Parathyroid adenoma (tissue), 2 donors: ENCODE measurements around the gene ARHGAP26.

ENCODE experiments used
- H2AFZ ChIP-seq: fragments of 300-600 bp; sonication (generic); one replicate; pipeline ENCODE4 v1.7.0; 2017; ENCODE audit warnings: antibody characterized with exemption, mild to moderate bottlenecking
- H3K27ac ChIP-seq: fragments of 300-600 bp; sonication (generic); one replicate; pipeline ENCODE4 v1.7.0; 2017
- H3K27me3 ChIP-seq: fragments of 300-600 bp; sonication (generic); one replicate; pipeline ENCODE4 v1.7.0; 2017; ENCODE audit warnings: low read length; ENCODE audit not compliant: control insufficient read depth, insufficient read depth
- H3K36me3 ChIP-seq: fragments of 300-600 bp; sonication (generic); one replicate; pipeline ENCODE4 v1.7.0; 2017; ENCODE audit warnings: low read length; ENCODE audit not compliant: control insufficient read depth, insufficient read depth
- H3K4me1 ChIP-seq: fragments of 300-600 bp; sonication (generic); one replicate; pipeline ENCODE4 v1.7.0; 2017; ENCODE audit warnings: control low read depth
- H3K4me2 ChIP-seq: fragments of 300-600 bp; sonication (generic); one replicate; pipeline ENCODE4 v1.7.0; 2017; ENCODE audit warnings: low read length
- H3K4me3 ChIP-seq: fragments of 300-600 bp; sonication (generic); one replicate; pipeline ENCODE4 v1.7.0; 2017; ENCODE audit warnings: low read depth, low read length
- H3K79me2 ChIP-seq: fragments of 300-600 bp; sonication (generic); one replicate; pipeline ENCODE4 v1.7.0; 2017; ENCODE audit warnings: control low read depth
- H3K9ac ChIP-seq: fragments of 300-600 bp; sonication (generic); one replicate; pipeline ENCODE4 v1.7.0; 2017; ENCODE audit warnings: mild to moderate bottlenecking
- H3K9me3 ChIP-seq: fragments of 300-600 bp; sonication (generic); one replicate; pipeline ENCODE4 v1.7.0; 2017; ENCODE audit warnings: low read length; ENCODE audit not compliant: control insufficient read depth
- TF ChIP-seq, protein P1 (sequence below): fragments of 300-600 bp; sonication (generic); IDR thresholded peaks from one replicate; pipeline ENCODE4 v1.7.0; 2017; ENCODE audit warnings: antibody characterized with exemption, mild to moderate bottlenecking
- donor health status: primary hyperparathyroidism.

The ARHGAP26 gene

DNA sequence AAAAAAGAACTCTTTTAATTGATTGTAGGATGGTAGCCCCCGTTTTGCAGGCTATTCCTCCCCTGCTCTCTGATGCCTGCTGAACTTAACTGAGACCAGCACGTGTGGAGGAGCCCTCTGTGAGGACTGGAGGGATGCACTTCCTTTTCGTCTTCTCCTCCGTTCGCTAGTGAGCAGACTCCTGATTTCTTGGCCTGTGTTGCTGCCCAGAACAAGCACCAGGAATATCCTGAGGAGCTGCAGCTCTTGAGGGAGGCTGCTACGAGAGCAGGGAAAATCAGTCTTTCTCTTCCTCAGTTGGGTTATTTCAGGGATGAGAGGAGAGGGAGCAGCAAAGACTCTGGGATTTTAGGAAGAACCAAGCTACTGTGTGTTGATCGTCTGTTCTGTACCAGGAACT, 74.7 kb downstream of the ARHGAP26 start:
- TF ChIP-seq, protein P1, sequence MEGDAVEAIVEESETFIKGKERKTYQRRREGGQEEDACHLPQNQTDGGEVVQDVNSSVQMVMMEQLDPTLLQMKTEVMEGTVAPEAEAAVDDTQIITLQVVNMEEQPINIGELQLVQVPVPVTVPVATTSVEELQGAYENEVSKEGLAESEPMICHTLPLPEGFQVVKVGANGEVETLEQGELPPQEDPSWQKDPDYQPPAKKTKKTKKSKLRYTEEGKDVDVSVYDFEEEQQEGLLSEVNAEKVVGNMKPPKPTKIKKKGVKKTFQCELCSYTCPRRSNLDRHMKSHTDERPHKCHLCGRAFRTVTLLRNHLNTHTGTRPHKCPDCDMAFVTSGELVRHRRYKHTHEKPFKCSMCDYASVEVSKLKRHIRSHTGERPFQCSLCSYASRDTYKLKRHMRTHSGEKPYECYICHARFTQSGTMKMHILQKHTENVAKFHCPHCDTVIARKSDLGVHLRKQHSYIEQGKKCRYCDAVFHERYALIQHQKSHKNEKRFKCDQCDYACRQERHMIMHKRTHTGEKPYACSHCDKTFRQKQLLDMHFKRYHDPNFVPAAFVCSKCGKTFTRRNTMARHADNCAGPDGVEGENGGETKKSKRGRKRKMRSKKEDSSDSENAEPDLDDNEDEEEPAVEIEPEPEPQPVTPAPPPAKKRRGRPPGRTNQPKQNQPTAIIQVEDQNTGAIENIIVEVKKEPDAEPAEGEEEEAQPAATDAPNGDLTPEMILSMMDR: no peak
- peak overlapping the region; percentile 20 for H3K27ac ChIP-seq

DNA sequence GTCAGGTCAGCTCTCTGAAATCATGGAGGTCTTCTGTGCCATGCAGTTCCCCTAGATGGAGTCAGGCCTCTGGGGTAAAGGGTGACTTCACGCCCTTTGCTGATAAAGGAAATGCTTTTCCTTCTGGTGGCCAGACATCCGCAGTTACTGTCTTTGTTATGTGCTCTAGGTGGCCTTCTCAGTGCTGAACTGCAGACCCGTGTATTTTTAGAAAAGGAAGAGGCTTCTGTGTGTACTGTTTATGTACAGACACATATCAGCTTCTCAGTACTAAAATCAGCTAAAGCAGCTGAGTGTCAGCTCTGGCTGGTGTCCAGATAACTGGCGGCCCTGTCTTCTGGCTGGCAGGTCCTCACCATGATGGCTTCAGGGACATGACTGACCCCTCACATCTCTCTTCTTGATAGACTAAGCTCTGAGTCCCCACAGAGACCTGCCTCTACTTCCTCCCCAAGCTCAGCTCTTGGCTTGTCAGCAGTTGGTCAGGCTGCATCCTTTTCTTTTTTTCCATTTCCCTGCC, 75.3 kb downstream of the ARHGAP26 start:
- Histone ChIP-seq H3K4me3 (no peak overlapping the region), H3K4me1 (no peaks in the 10 kb centered on the region), H3K36me3 (no peaks in the 10 kb centered on the region), H3K4me2 (no peak overlapping the region), H3K79me2 (no peaks in the 10 kb centered on the region), H2AFZ (no peak overlapping the region), H3K27me3 (no peaks in the 10 kb centered on the region), H3K9ac (no peak overlapping the region), H3K27ac (peak overlapping the region; percentile 27), H3K9me3 (no peaks in the 10 kb centered on the region)
- TF ChIP-seq, protein P1: no peak

More for the DNA sequence above, 74.7 kb downstream of the ARHGAP26 start:
- H3K36me3 ChIP-seq: no peaks in the 10 kb centered on the region
- H3K4me1 ChIP-seq: no peaks in the 10 kb centered on the region
- no peaks in the 10 kb centered on the region for H3K27me3 ChIP-seq
- H3K9ac ChIP-seq: no peak overlapping the region
- no peak overlapping the region for H3K4me2 ChIP-seq
- no peak overlapping the region for H2AFZ ChIP-seq
- no peak overlapping the region for H3K4me3 ChIP-seq
- H3K9me3 ChIP-seq: no peaks in the 10 kb centered on the region
- H3K79me2 ChIP-seq: no peaks in the 10 kb centered on the region

DNA sequence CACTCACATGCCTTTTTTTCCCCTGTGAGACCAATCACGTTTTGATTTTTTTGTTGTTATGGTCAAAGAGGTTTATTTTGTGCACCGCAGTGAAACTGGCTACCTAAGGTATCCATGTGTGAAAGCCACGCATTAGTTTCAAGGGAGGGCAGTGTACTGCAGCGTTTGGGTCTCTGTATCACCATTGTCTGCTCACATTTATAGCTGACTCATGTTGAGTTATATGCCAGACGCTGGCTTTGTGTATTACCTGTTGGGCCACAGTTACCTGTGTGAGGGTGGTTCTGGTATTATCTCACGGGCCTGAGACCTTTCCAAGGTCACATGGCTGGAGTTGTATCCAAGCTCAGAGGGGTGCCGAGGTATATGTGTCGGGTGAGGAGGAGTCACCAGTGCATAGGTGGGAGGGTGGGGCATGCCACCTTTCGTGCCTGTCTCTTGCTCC, 75.8 kb downstream of the ARHGAP26 start:
- no peak overlapping the region for H3K4me2 ChIP-seq
- no peaks in the 10 kb centered on the region for H3K79me2 ChIP-seq
- no peak overlapping the region for H3K4me3 ChIP-seq
- TF ChIP-seq, protein P1: no peak
- H2AFZ ChIP-seq: no peak overlapping the region
- no peaks in the 10 kb centered on the region for H3K36me3 ChIP-seq
- H3K9ac ChIP-seq: no peak overlapping the region
- H3K4me1 ChIP-seq: no peaks in the 10 kb centered on the region
- H3K9me3 ChIP-seq: no peaks in the 10 kb centered on the region
- H3K27ac ChIP-seq: peak overlapping the region; percentile 27
- no peaks in the 10 kb centered on the region for H3K27me3 ChIP-seq

DNA sequence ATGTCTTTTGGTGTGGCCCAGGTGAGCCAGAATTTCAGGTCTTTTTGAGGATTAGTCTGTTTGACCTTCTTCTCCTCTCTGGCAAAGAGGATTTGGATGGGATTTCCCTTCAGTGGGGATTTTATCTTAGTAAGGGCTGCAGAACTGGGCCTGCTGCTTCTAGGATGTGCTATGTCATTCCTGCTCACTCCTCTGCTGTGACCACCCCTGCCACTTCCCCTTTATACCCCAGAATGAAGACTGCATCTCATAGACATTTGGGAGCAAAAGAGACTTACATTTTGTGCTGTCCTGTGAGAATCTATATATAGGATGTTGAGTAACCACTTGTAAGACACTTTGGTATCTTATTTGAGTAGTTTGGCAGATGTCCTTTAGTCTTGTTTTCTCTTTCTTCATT, 76.2 kb downstream of the ARHGAP26 start:
- peak overlapping the region; percentile 27 for H3K27ac ChIP-seq

More for the DNA sequence above, 76.2 kb downstream of the ARHGAP26 start:
- Histone ChIP-seq H2AFZ (no peak overlapping the region), H3K9ac (no peak overlapping the region), H3K27me3 (no peaks in the 10 kb centered on the region), H3K4me3 (no peak overlapping the region), H3K9me3 (no peaks in the 10 kb centered on the region), H3K36me3 (no peaks in the 10 kb centered on the region), H3K4me1 (no peaks in the 10 kb centered on the region), H3K4me2 (no peak overlapping the region), H3K79me2 (no peaks in the 10 kb centered on the region)
- TF ChIP-seq, protein P1: no peak
